H1 (cell line): ENCODE results near the gene ATG7. TPM values are rescaled to one million over a fixed set of nuclear protein-coding genes. Genes with fewer than 3 reads are reported as not detected.

Source experiments
- CTCF ChIA-PET: fragments of 300-600 bp; sonication (Branson Sonifier 250); formaldehyde crosslinking; loops from one replicate; lab custom pipeline; 2021; ENCODE audit not compliant: partially characterized antibody; lab: Charles Lee
- POLR2A ChIA-PET: fragments of 300-600 bp; sonication (Branson Sonifier 250); formaldehyde crosslinking; loops from one replicate; lab custom pipeline; 2021; ENCODE audit warnings: inconsistent platforms; ENCODE audit not compliant: partially characterized antibody; lab: Charles Lee
- DNase-seq, 2 experiments: peaks; one replicate each; pipeline versions ENCODE4 v3.0.0 to v3.0.0-alpha.2; 2010 to 2022; ENCODE audit warnings: low spot score in 2 of 2, low read depth in 1 of 2, mixed read lengths in 1 of 2
- FAIRE-seq: peaks from 2 replicates; lab custom pipeline; 2011; peaks lifted over from hg19 to GRCh38; lab: Jason Lieb, UNC
- H2AFZ ChIP-seq: 2 replicates; pipeline ENCODE4 v1.8.1; 2012; ENCODE audit warnings: low read length, inconsistent platforms
- H2AK5ac ChIP-seq: 2 replicates; pipeline ENCODE4 v1.6.1; 2013; ENCODE audit warnings: low read depth, low read length
- H2BK120ac ChIP-seq: replicated peaks from 2 replicates; pipeline ENCODE3; 2013; ENCODE audit warnings: low read depth, low read length, inconsistent platforms
- H2BK12ac ChIP-seq: 2 replicates; pipeline ENCODE4 v1.6.1; 2013; ENCODE audit warnings: low read depth, low read length
- H2BK15ac ChIP-seq: 2 replicates; pipeline ENCODE4 v1.6.1; 2013; ENCODE audit warnings: low read length
- H2BK20ac ChIP-seq: 2 replicates; pipeline ENCODE4 v1.6.1; 2013; ENCODE audit warnings: low read length
- H2BK5ac ChIP-seq: 2 replicates; pipeline ENCODE4 v1.6.1; 2013; ENCODE audit warnings: low read depth, low read length
- H3K14ac ChIP-seq: 2 replicates; pipeline ENCODE4 v1.6.1; 2013; ENCODE audit warnings: inconsistent platforms; ENCODE audit not compliant: insufficient read length
- H3K18ac ChIP-seq: 2 replicates; pipeline ENCODE4 v1.6.1; 2013; ENCODE audit warnings: low read length; ENCODE audit errors: extremely low read depth
- H3K23ac ChIP-seq: 2 replicates; pipeline ENCODE4 v1.6.1; 2013; ENCODE audit warnings: inconsistent platforms; ENCODE audit not compliant: insufficient read length
- H3K23me2 ChIP-seq: 2 replicates; pipeline ENCODE4 v1.6.1; 2013; ENCODE audit warnings: low read depth, low read length
- H3K27ac ChIP-seq: 2 replicates; pipeline ENCODE4 v1.6.1; 2011; ENCODE audit warnings: low read depth, low read length, inconsistent platforms
- H3K27me3 ChIP-seq, 4 experiments: replicated peaks in 1 of 4; 1 replicate in 1 of 4; 2 replicates in 3 of 4; pipeline versions ENCODE4 v1.6.1 to v1.8.1; 2011 to 2013; ENCODE audit warnings: low read length in 3 of 4, mild to moderate bottlenecking in 3 of 4, inconsistent platforms in 2 of 4, mixed read lengths in 2 of 4, moderate library complexity in 1 of 4; ENCODE audit not compliant: control insufficient read depth in 3 of 4, insufficient read depth in 3 of 4; ENCODE audit errors: extremely low read depth in 1 of 4
- H3K36me3 ChIP-seq, 4 experiments: 2 replicates each; pipeline versions ENCODE4 v1.6.1 to v1.8.1; 2011 to 2013; ENCODE audit warnings: mild to moderate bottlenecking in 4 of 4, low read length in 3 of 4, moderate library complexity in 2 of 4, control low read depth in 1 of 4, inconsistent platforms in 1 of 4; ENCODE audit not compliant: insufficient read depth in 4 of 4, control insufficient read depth in 2 of 4
- H3K4ac ChIP-seq: replicated peaks from 2 replicates; pipeline ENCODE3; 2013; ENCODE audit warnings: low read length, low read depth, mixed read lengths, inconsistent platforms; ENCODE audit not compliant: insufficient read length
- H3K4me1 ChIP-seq, 4 experiments: replicated peaks in 1 of 4; 1 replicate in 1 of 4; 2 replicates in 3 of 4; pipeline versions ENCODE4 v1.6.1 to v1.8.1; 2011 to 2013; ENCODE audit warnings: low read length in 3 of 4, inconsistent platforms in 2 of 4, mixed read lengths in 1 of 4; ENCODE audit not compliant: insufficient read depth in 4 of 4, control insufficient read depth in 3 of 4
- H3K4me2 ChIP-seq, 2 experiments: 2 replicates each; pipeline versions ENCODE4 v1.6.1 to v1.8.1; 2011 to 2013; ENCODE audit warnings: low read depth in 2 of 2, low read length in 2 of 2, control low read depth in 1 of 2, inconsistent platforms in 1 of 2, mild to moderate bottlenecking in 1 of 2; ENCODE audit not compliant: insufficient read depth in 1 of 2
- H3K4me3 ChIP-seq, 4 experiments: fragments of 200-600, 300-600 bp in 1 of 4; sonication (generic), shearing (Covaris generic), sonication (Bioruptor Twin) in 1 of 4; 2 replicates each; pipeline versions ENCODE4 v1.5.1 to v1.8.1; 2011 to 2016; ENCODE audit warnings: low read length in 4 of 4, low read depth in 3 of 4, control low read depth in 2 of 4, inconsistent platforms in 2 of 4, mild to moderate bottlenecking in 2 of 4, mixed read lengths in 1 of 4, moderate library complexity in 1 of 4; ENCODE audit not compliant: insufficient read depth in 2 of 4; ENCODE audit errors: extremely low read depth in 1 of 4
- H3K56ac ChIP-seq: replicated peaks from 2 replicates; pipeline ENCODE3; 2013; ENCODE audit warnings: low read depth, mild to moderate bottlenecking, mixed read lengths, low read length, inconsistent platforms; ENCODE audit not compliant: insufficient read length
- H3K79me1 ChIP-seq: 2 replicates; pipeline ENCODE4 v1.6.1; 2013; ENCODE audit warnings: low read depth, low read length, control low read depth
- H3K79me2 ChIP-seq, 2 experiments: 2 replicates each; pipeline versions ENCODE4 v1.6.1 to v1.8.1; 2012 to 2013; ENCODE audit warnings: low read length in 2 of 2, mild to moderate bottlenecking in 2 of 2, inconsistent platforms in 1 of 2; ENCODE audit not compliant: insufficient read depth in 2 of 2, control insufficient read depth in 1 of 2
- H3K9ac ChIP-seq, 4 experiments: replicated peaks in 1 of 4; 1 replicate in 1 of 4; 2 replicates in 3 of 4; pipeline versions ENCODE4 v1.6.1 to v1.8.1; 2011 to 2013; ENCODE audit warnings: low read depth in 3 of 4, low read length in 3 of 4, control low read depth in 2 of 4, mild to moderate bottlenecking in 2 of 4, moderate library complexity in 2 of 4, inconsistent platforms in 1 of 4; ENCODE audit errors: extremely low read depth in 1 of 4
- H3K9me3 ChIP-seq, 2 experiments: 2 replicates each; pipeline versions ENCODE4 v1.6.1 to v1.8.1; 2012 to 2013; ENCODE audit warnings: mild to moderate bottlenecking in 2 of 2, moderate library complexity in 2 of 2, control low read depth in 1 of 2, inconsistent platforms in 1 of 2, low read depth in 1 of 2, low read length in 1 of 2, mixed read lengths in 1 of 2; ENCODE audit not compliant: insufficient read depth in 2 of 2
- H4K20me1 ChIP-seq, 2 experiments: replicated peaks in 1 of 2; 2 replicates each; pipeline versions ENCODE3 to v1.8.1; 2011 to 2013; ENCODE audit warnings: inconsistent platforms in 2 of 2, low read length in 2 of 2, mild to moderate bottlenecking in 1 of 2; ENCODE audit not compliant: insufficient read depth in 2 of 2, control insufficient read depth in 1 of 2
- H4K5ac ChIP-seq: 2 replicates; pipeline ENCODE4 v1.6.1; 2013; ENCODE audit warnings: low read length, low read depth, mixed read lengths, inconsistent platforms; ENCODE audit not compliant: insufficient read length
- H4K8ac ChIP-seq: 2 replicates; pipeline ENCODE4 v1.8.0; 2013; ENCODE audit warnings: mild to moderate bottlenecking, moderate library complexity, low read length, inconsistent platforms; ENCODE audit not compliant: insufficient read depth; ENCODE audit errors: extremely low read depth
- H4K91ac ChIP-seq: replicated peaks from 2 replicates; pipeline ENCODE3; 2013; ENCODE audit warnings: low read length, mixed read lengths, inconsistent platforms; ENCODE audit not compliant: insufficient read length
- BCL11A ChIP-seq, 2 experiments: IDR thresholded peaks; one replicate each; pipeline ENCODE4 v1.6.1; 2011; ENCODE audit warnings: low read depth in 2 of 2, low read length in 2 of 2, mild to moderate bottlenecking in 2 of 2
- CTCF ChIP-seq, 3 experiments: IDR thresholded peaks; 1 replicate in 2 of 3; 2 replicates in 1 of 3; pipeline versions ENCODE4 v1.5.1 to v1.6.1; 2011; ENCODE audit warnings: low read length in 3 of 3, mild to moderate bottlenecking in 3 of 3, inconsistent platforms in 2 of 3, low read depth in 1 of 3, moderate library complexity in 1 of 3; ENCODE audit not compliant: insufficient read depth in 1 of 3; ENCODE audit errors: control extremely low read depth in 1 of 3
- GABPA ChIP-seq: IDR thresholded peaks from 2 replicates; pipeline ENCODE4 v1.6.1; 2011; ENCODE audit warnings: mild to moderate bottlenecking, low read length, moderate library complexity, borderline replicate concordance; ENCODE audit not compliant: insufficient read depth
- PHF8 ChIP-seq: fragments of 200-600 bp; sonication (generic); conservative IDR thresholded peaks from 2 replicates; pipeline ENCODE4 v1.7.1; 2012; ENCODE audit warnings: low read depth, mild to moderate bottlenecking, inconsistent platforms, low read length, moderate library complexity
- RBBP5 ChIP-seq: IDR thresholded peaks from 2 replicates; pipeline ENCODE4 v1.7.1; 2012; ENCODE audit warnings: low read depth, mild to moderate bottlenecking, inconsistent platforms, low read length, moderate library complexity, borderline replicate concordance
- SIN3A ChIP-seq, 2 experiments: IDR thresholded peaks in 1 of 2; conservative IDR thresholded peaks in 1 of 2; 2 replicates each; pipeline ENCODE4 v1.6.1; 2011 to 2012; ENCODE audit warnings: low read length in 2 of 2, improper control_type of control experiment in 1 of 2, low read depth in 1 of 2, mild to moderate bottlenecking in 1 of 2
- TAF7 ChIP-seq: optimal IDR thresholded peaks from 2 replicates; pipeline ENCODE3; 2011; ENCODE audit warnings: low read depth, mild to moderate bottlenecking, inconsistent platforms, low read length, moderate library complexity, borderline replicate concordance
- TBP ChIP-seq: IDR thresholded peaks from 2 replicates; pipeline ENCODE4 v1.6.1; 2011; ENCODE audit warnings: low read depth, low read length, improper control_type of control experiment
- WGBS, 2 experiments: shearing (Covaris generic) in 1 of 2; methylation state at CpG; one replicate each; pipeline versions ENCODE4 v1.1.6 to v1.1.7; 2013 to 2015; ENCODE audit warnings: low lambda C conversion rate in 2 of 2, mixed read lengths in 2 of 2, inconsistent platforms in 1 of 2, low coverage in 1 of 2, missing lambda C conversion rate in 1 of 2; ENCODE audit not compliant: insufficient replicate concordance in 2 of 2, insufficient coverage in 1 of 2, insufficient read length in 1 of 2; ENCODE audit errors: extremely low coverage in 1 of 2, missing lambda C conversion rate in 1 of 2; 5-methylcytosine and 5-hydroxymethylcytosine counted together
- polyA plus RNA-seq, 7 experiments: library from polyadenylated mRNA; depleted of rRNA in 3 of 7; stranded (reverse) in 5 of 7; unstranded in 2 of 7; fragments of >200 nt in 5 of 7; fragments of 200-250 nt in 2 of 7; gene quantifications; 1 replicate in 5 of 7; 2 replicates in 1 of 7; 4 replicates in 1 of 7; pipeline versions ENCODE4 v1.2.1 to v1.2.3, GENCODE V29; 2011 to 2013; ENCODE audit warnings: missing spikeins in 2 of 7, mixed read lengths in 2 of 7
- total RNA-seq: library from RNA; stranded (reverse); fragmentation: NEBNext Ultra II Directional; extraction: Animal tissue kit (Norgen Biotek cat#: 25700); gene quantifications from 2 replicates; pipeline ENCODE4 v1.2.1, GENCODE V29; 2021
- TF ChIP-seq, protein P1 (sequence below): IDR thresholded peaks from 2 replicates; pipeline ENCODE4 v1.6.1; 2011; ENCODE audit warnings: low read length, improper control_type of control experiment

ATG7 gene
- total and polyA plus RNA-seq, 2 of the 8 experiments (the other 6 are each of a cell fraction or from before 2014, with no cell fraction given), result 15.0 to 19.1 TPM

GRCh38 chr3:11304175-11304574, 32.0 kb downstream of the ATG7 start:
- H3K36me3 ChIP-seq, result peaks cover 0 to 8% (median 6%) of the 10 kb centered on the region in 4 experiments; a peak in 6 of 8 replicates
- H2BK12ac ChIP-seq, result no peak overlapping the region
- H4K5ac ChIP-seq, result no peak overlapping the region
- H3K4ac ChIP-seq, result no peak overlapping the region
- H3K9me3 ChIP-seq, result no peaks in the 10 kb centered on the region
- no peaks in the 10 kb centered on the region for H3K23me2 ChIP-seq
- no peak overlapping the region for H2BK120ac ChIP-seq
- no peak overlapping the region for H3K14ac ChIP-seq
- H2AFZ ChIP-seq, result no peak overlapping the region
- H3K18ac ChIP-seq, result no peak overlapping the region
- H3K4me3 ChIP-seq, result no peak overlapping the region
- POLR2A ChIA-PET, result no interaction called here
- H3K4me2 ChIP-seq, result no peak overlapping the region
- CTCF ChIA-PET, result interaction anchor here (1.2 to 1.5 kb wide), 2 partner anchors 30 to 37 kb away, joined by 3 to 5 read pairs; no protein-coding TSS in a partner anchor
- FAIRE-seq (no peak), DNase-seq (no peak)
- no peak overlapping the region for H2BK5ac ChIP-seq
- H3K4me1 ChIP-seq, result no peaks in the 10 kb centered on the region
- H3K23ac ChIP-seq, result no peak overlapping the region
- H2AK5ac ChIP-seq, result no peak overlapping the region
- H3K56ac ChIP-seq, result no peak overlapping the region
- H4K20me1 ChIP-seq, result peaks cover 0 to 1% of the 10 kb centered on the region in 2 experiments
- no peak overlapping the region for H4K8ac ChIP-seq
- peaks cover 0 to 2% (median 0%) of the 10 kb centered on the region in 4 experiments; a peak in 1 of 7 replicates for H3K27me3 ChIP-seq
- H3K79me1 ChIP-seq, result no peaks in the 10 kb centered on the region
- H2BK20ac ChIP-seq, result no peak overlapping the region
- no peak overlapping the region for H4K91ac ChIP-seq
- H2BK15ac ChIP-seq, result no peak overlapping the region
- H3K79me2 ChIP-seq, result no peaks in the 10 kb centered on the region
- no peak overlapping the region for H3K9ac ChIP-seq
- WGBS, 2 experiments, result 92% methylated on average over 6 of the region's 6 CpGs; no CpG with 5 or more reads in 1 of the 2 experiments
- no peak overlapping the region for H3K27ac ChIP-seq
- TF ChIP-seq, protein P1, sequence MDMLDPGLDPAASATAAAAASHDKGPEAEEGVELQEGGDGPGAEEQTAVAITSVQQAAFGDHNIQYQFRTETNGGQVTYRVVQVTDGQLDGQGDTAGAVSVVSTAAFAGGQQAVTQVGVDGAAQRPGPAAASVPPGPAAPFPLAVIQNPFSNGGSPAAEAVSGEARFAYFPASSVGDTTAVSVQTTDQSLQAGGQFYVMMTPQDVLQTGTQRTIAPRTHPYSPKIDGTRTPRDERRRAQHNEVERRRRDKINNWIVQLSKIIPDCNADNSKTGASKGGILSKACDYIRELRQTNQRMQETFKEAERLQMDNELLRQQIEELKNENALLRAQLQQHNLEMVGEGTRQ, result no peak
- no peak for TF ChIP-seq TAF7
- no peak for TF ChIP-seq GABPA
- TF ChIP-seq SIN3A (conservative IDR thresholded peaks at IDR 0.05 in 1 of 2, IDR thresholded peaks at IDR 0.05 in 1 of 2; ENCODE audit: low read depth in 1 of 2, low read length in 2 of 2), result no peak
- no peak for TF ChIP-seq CTCF (IDR thresholded peaks at IDR 0.05; ENCODE audit: control extremely low read depth in 1 of 3, insufficient read depth in 1 of 3, low read depth in 1 of 3, low read length in 3 of 3)
- no peak for TF ChIP-seq RBBP5
- no peak for TF ChIP-seq TBP
- no peak for TF ChIP-seq PHF8
- TF ChIP-seq BCL11A (IDR thresholded peaks at IDR 0.05; ENCODE audit: low read depth in 2 of 2, low read length in 2 of 2), result no peak
